Measurements from ENCODE around the gene TCP11. TPM values are rescaled to one million over a fixed set of nuclear protein-coding genes. Genes with fewer than 3 reads are reported as not detected.
A peak's percentile ranks its signal among the peaks of the same experiment; 100 is the strongest.

TCP11 gene
- polyA plus RNA-seq, 1 of the 3 experiments (the other 2 are of a cell fraction) = 0.16 TPM

- Histone ChIP-seq H3K9me2 (no peaks in the 10 kb centered on the region), H3K4me1 (ENCODE audit: control insufficient read depth in 1 of 2, insufficient read depth in 2 of 2, low read depth in 1 of 2, low read length in 1 of 2) (peaks cover 0 to 30% of the 10 kb centered on the region in 2 experiments; a peak in 3 of 4 replicates), H2AFZ (ENCODE audit: low read depth) (0 out of 2 replicates have a peak overlapping the region, but pooled peaks have one; percentile 25), H3K27me3 (ENCODE audit: insufficient read depth) (no peaks in the 10 kb centered on the region), H3F3A (replicated peaks; ENCODE audit: insufficient read depth) (peaks cover 24% of the 10 kb centered on the region), H3K27ac (ENCODE audit: low read depth in 2 of 2, low read length in 1 of 2) (peak overlapping the region in 1 of 2 experiments; percentile 79; a peak in 3 of 4 replicates), H3K4me2 (peak overlapping the region; percentile 71), H3K4me3 (ENCODE audit: low read depth in 2 of 2, low read length in 1 of 2) (no peak overlapping the region), H4K20me1 (ENCODE audit: insufficient read depth) (no peaks in the 10 kb centered on the region), H3K9ac (peak overlapping the region; percentile 44; the same call in 1 of the 2 replicates), H3K9me3 (no peaks in the 10 kb centered on the region), H3K36me3 (replicated peaks in 1 of 2; ENCODE audit: control insufficient read depth in 1 of 2, insufficient read depth in 2 of 2, low read length in 1 of 2) (no peaks in the 10 kb centered on the region), H3K79me2 (ENCODE audit: insufficient read depth) (no peaks in the 10 kb centered on the region)
- 27% methylated on average over 11 of the region's 55 CpGs for WGBS (ENCODE audit: low lambda C conversion rate)
- CTCF ChIA-PET = interaction anchor here (0.9 to 1.0 kb wide), 2 partner anchors 22 to 42 kb away, joined by 3 read pairs; no protein-coding TSS in a partner anchor
- TF ChIP-seq RFX5 (IDR thresholded peaks at IDR 0.05; ENCODE audit: low read length) (no peak), RCOR1 (IDR thresholded peaks at IDR 0.05; ENCODE audit: low read length) (no peak), MAX (IDR thresholded peaks at IDR 0.05; ENCODE audit: low read depth) (peak; percentile 26; the same call in 1 of the 2 replicates), TCF12 (IDR thresholded peaks at IDR 0.05) (peak; percentile 31; the same call in 1 of the 2 replicates), NFIC (IDR thresholded peaks at IDR 0.05; ENCODE audit: borderline replicate concordance) (peak; percentile 95), FOSL2 (IDR thresholded peaks at IDR 0.05; ENCODE audit: borderline replicate concordance, low read depth) (peak; percentile 48; the same call in 1 of the 2 replicates)
- POLR2A ChIA-PET = no interaction called here
- peak; percentile 64 for DNase-seq
Measured at GRCh38 chr6:35181933-35182612, 40.9 kb upstream of the TCP11 start.

- Histone ChIP-seq H3K27me3 (ENCODE audit: insufficient read depth) (no peaks in the 10 kb centered on the region), H3K9me2 (no peaks in the 10 kb centered on the region), H3F3A (replicated peaks; ENCODE audit: insufficient read depth) (peaks cover 29% of the 10 kb centered on the region), H4K20me1 (ENCODE audit: insufficient read depth) (no peaks in the 10 kb centered on the region), H3K4me2 (peak overlapping the region; percentile 71), H3K36me3 (replicated peaks in 1 of 2; ENCODE audit: control insufficient read depth in 1 of 2, insufficient read depth in 2 of 2, low read length in 1 of 2) (no peaks in the 10 kb centered on the region), H3K79me2 (ENCODE audit: insufficient read depth) (no peaks in the 10 kb centered on the region), H3K4me3 (ENCODE audit: low read depth in 2 of 2, low read length in 1 of 2) (no peak overlapping the region), H3K9me3 (no peaks in the 10 kb centered on the region), H2AFZ (ENCODE audit: low read depth) (peak overlapping the region; percentile 48; the same call in 1 of the 2 replicates), H3K9ac (peak overlapping the region; percentile 44), H3K4me1 (ENCODE audit: control insufficient read depth in 1 of 2, insufficient read depth in 2 of 2, low read depth in 1 of 2, low read length in 1 of 2) (peaks cover 0 to 30% of the 10 kb centered on the region in 2 experiments; a peak in 3 of 4 replicates), H3K27ac (ENCODE audit: low read depth in 2 of 2, low read length in 1 of 2) (peak overlapping the region; percentile 53 to 79; a peak in 3 of 4 replicates)
- ChIA-PET POLR2A (no interaction called here), CTCF (interaction anchor here (0.7 to 1.0 kb wide), 3 partner anchors 22 to 41 kb away, joined by 3 read pairs; no protein-coding TSS in a partner anchor)
- no peak for TF ChIP-seq NRF1 (IDR thresholded peaks at IDR 0.05; ENCODE audit: low read depth, low read length)
- no peak for TF ChIP-seq GATA2 (CRISPR knock-in tag; IDR thresholded peaks at IDR 0.05)
- peak; percentile 48; the same call in 1 of the 2 replicates for TF ChIP-seq NFIC (IDR thresholded peaks at IDR 0.05; ENCODE audit: borderline replicate concordance)
- peak; percentile 11; the same call in 1 of the 2 replicates for TF ChIP-seq FOSL2 (IDR thresholded peaks at IDR 0.05; ENCODE audit: borderline replicate concordance, low read depth)
- no peak for TF ChIP-seq USF1 (IDR thresholded peaks at IDR 0.05; ENCODE audit: borderline replicate concordance, low read depth)
- TF ChIP-seq MAX (IDR thresholded peaks at IDR 0.05; ENCODE audit: low read depth) = no peak
- no peak for TF ChIP-seq TAF1 (IDR thresholded peaks at IDR 0.05; ENCODE audit: borderline replicate concordance, low read depth, low read length)
- 0 out of 2 replicates have a peak, but pooled peaks have one; percentile 3 for TF ChIP-seq TCF12 (IDR thresholded peaks at IDR 0.05)
- no peak for TF ChIP-seq ELF1 (IDR thresholded peaks at IDR 0.05)
- WGBS (ENCODE audit: low lambda C conversion rate) = 64% methylated on average over 5 of the region's 5 CpGs
- no peak for DNase-seq
Measured at GRCh38 chr6:35181308-35181932, 40.3 kb upstream of the TCP11 start.

Measured in SK-N-SH (cell line).